T follicular helper cell (primary cell): ENCODE results near the gene DNAJB14.
A peak's percentile ranks its signal among the peaks of the same experiment; 100 is the strongest.

Experiments used
- DNase-seq: peaks from one replicate; pipeline ENCODE4 v3.0.0-alpha.2; 2020; ENCODE audit warnings: low read depth

Gene DNAJB14

GRCh38 chr4:99945718-99946355, 581 bp downstream of the DNAJB14 start:
- no peak for DNase-seq

- DNase-seq: no peak
Measured at GRCh38 chr4:99943904-99944437, 2.4 kb downstream of the DNAJB14 start.

- no peak for DNase-seq
Measured at GRCh38 chr4:99938243-99938753, 8.1 kb downstream of the DNAJB14 start.

- DNase-seq: no peak
Measured at GRCh38 chr4:99934891-99935290, 11.5 kb downstream of the DNAJB14 start.

GRCh38 chr4:99927566-99927965, 18.9 kb downstream of the DNAJB14 start:
- no peak for DNase-seq

GRCh38 chr4:99921174-99921573, 25.2 kb downstream of the DNAJB14 start:
- DNase-seq: no peak

GRCh38 chr4:99918656-99919055, 27.8 kb downstream of the DNAJB14 start:
- DNase-seq: no peak

GRCh38 chr4:99917575-99917974, 28.8 kb downstream of the DNAJB14 start:
- no peak for DNase-seq

- DNase-seq: no peak
Measured at GRCh38 chr4:99915449-99915848, 31.0 kb downstream of the DNAJB14 start.

GRCh38 chr4:99894998-99895397, 51.4 kb downstream of the DNAJB14 start:
- no peak for DNase-seq

- peak; percentile 85 for DNase-seq
Measured at GRCh38 chr4:99894161-99894997, 52.0 kb downstream of the DNAJB14 start, which contains the start of gene LAMTOR3. Gene LAMTOR3 (minus strand): TSS chr4:99894427. CDS start chr4:99893963, 464 bp downstream.

- DNase-seq: no peak
Measured at GRCh38 chr4:99893839-99894160, 52.6 kb downstream of the DNAJB14 start.

- DNase-seq: no peak
Measured at GRCh38 chr4:99893029-99893428, 53.4 kb downstream of the DNAJB14 start.

- no peak for DNase-seq
Measured at GRCh38 chr4:99891351-99891750, 55.1 kb downstream of the DNAJB14 start.

- DNase-seq: no peak
Measured at GRCh38 chr4:99887837-99888236, 58.6 kb downstream of the DNAJB14 start.

- no peak for DNase-seq
Measured at GRCh38 chr4:99886146-99886545, 60.3 kb downstream of the DNAJB14 start.

GRCh38 chr4:99885687-99886086, 60.7 kb downstream of the DNAJB14 start:
- no peak for DNase-seq

- DNase-seq: peak; percentile 12
Measured at GRCh38 chr4:99885063-99885664, 61.3 kb downstream of the DNAJB14 start.

GRCh38 chr4:99879458-99879857, 67.0 kb downstream of the DNAJB14 start:
- DNase-seq: no peak

- no peak for DNase-seq
Measured at GRCh38 chr4:99878604-99879003, 67.8 kb downstream of the DNAJB14 start.

GRCh38 chr4:99876946-99877345, 69.5 kb downstream of the DNAJB14 start:
- DNase-seq: no peak

- no peak for DNase-seq
Measured at GRCh38 chr4:99875071-99875470, 71.3 kb downstream of the DNAJB14 start.

GRCh38 chr4:99872570-99872969, 73.8 kb downstream of the DNAJB14 start:
- no peak for DNase-seq
